Large intestine (tissue), 12 donors: ENCODE results near the gene ZNF841. TPM values are rescaled to one million over a fixed set of nuclear protein-coding genes. Genes with fewer than 3 reads are reported as not detected.

Source experiments
- DNase-seq, 2 donors: peaks; one replicate each; pipeline versions ENCODE4 v3.0.0 to v3.0.0-alpha.2; 2013
- H3K27ac ChIP-seq: one replicate; pipeline ENCODE4 v1.5.1; 2013; ENCODE audit warnings: low read length
- H3K27me3 ChIP-seq: 2 replicates; pipeline ENCODE4 v1.6.1; 2013; ENCODE audit warnings: low read length; ENCODE audit not compliant: control insufficient read depth, insufficient read depth
- H3K36me3 ChIP-seq: 2 replicates; pipeline ENCODE4 v1.6.1; 2013; ENCODE audit warnings: low read length; ENCODE audit not compliant: control insufficient read depth, insufficient read depth
- H3K4me1 ChIP-seq: one replicate; pipeline ENCODE4 v1.6.1; 2013; ENCODE audit warnings: low read length; ENCODE audit not compliant: control insufficient read depth, insufficient read depth
- H3K4me3 ChIP-seq: one replicate; pipeline ENCODE4 v1.5.1; 2013; ENCODE audit warnings: low read length
- H3K9me3 ChIP-seq: one replicate; pipeline ENCODE4 v1.6.1; 2013; ENCODE audit warnings: mild to moderate bottlenecking, low read depth, low read length, moderate library complexity; ENCODE audit not compliant: control insufficient read depth
- WGBS: methylation state at CpG from one replicate; pipeline ENCODE4 v1.1.5; 2013; ENCODE audit warnings: low lambda C conversion rate; ENCODE audit not compliant: insufficient coverage; 5-methylcytosine and 5-hydroxymethylcytosine counted together
- long read RNA-seq, 11 donors: transcript quantifications; one replicate each; lab custom pipeline, GENCODE V29; 2026
- polyA plus RNA-seq: library from polyadenylated mRNA; unstranded; fragments of 120-200 nt; gene quantifications from one replicate; pipeline ENCODE4 v1.2.1, GENCODE V29; 2013

The ZNF841 gene
- 24.0 TPM for polyA plus RNA-seq
- long read RNA-seq, donor 1, partial matches to known transcripts: 0 of 2 reads
- long read RNA-seq, donor 1, other reads (novel, unspliced or antisense): 0 of 2 reads
- long read RNA-seq, donor 2, partial matches to known transcripts: 0 of 3 reads
- long read RNA-seq, donor 2, other reads (novel, unspliced or antisense): 0 of 3 reads
- long read RNA-seq, donor 3, partial matches to known transcripts: 0 of 2 reads
- long read RNA-seq, donor 3, other reads (novel, unspliced or antisense): 0 of 2 reads
- long read RNA-seq, donor 4: 0 reads
- long read RNA-seq, donor 5: 0 reads
- long read RNA-seq, donor 6, partial matches to known transcripts: 0 of 1 reads
- long read RNA-seq, donor 6, other reads (novel, unspliced or antisense): 0 of 1 reads
- long read RNA-seq, donor 7, partial matches to known transcripts: 0 of 1 reads
- long read RNA-seq, donor 7, other reads (novel, unspliced or antisense): 0 of 1 reads
- long read RNA-seq, donor 8, partial matches to known transcripts: 0 of 1 reads
- long read RNA-seq, donor 8, other reads (novel, unspliced or antisense): 0 of 1 reads
- long read RNA-seq, donor 9, partial matches to known transcripts: 0 of 2 reads
- long read RNA-seq, donor 9, other reads (novel, unspliced or antisense): 0 of 2 reads
- long read RNA-seq, donor 10, partial matches to known transcripts: 0 of 5 reads
- long read RNA-seq, donor 10, other reads (novel, unspliced or antisense): 0 of 5 reads
- long read RNA-seq, donor 11: 0 reads

DNA sequence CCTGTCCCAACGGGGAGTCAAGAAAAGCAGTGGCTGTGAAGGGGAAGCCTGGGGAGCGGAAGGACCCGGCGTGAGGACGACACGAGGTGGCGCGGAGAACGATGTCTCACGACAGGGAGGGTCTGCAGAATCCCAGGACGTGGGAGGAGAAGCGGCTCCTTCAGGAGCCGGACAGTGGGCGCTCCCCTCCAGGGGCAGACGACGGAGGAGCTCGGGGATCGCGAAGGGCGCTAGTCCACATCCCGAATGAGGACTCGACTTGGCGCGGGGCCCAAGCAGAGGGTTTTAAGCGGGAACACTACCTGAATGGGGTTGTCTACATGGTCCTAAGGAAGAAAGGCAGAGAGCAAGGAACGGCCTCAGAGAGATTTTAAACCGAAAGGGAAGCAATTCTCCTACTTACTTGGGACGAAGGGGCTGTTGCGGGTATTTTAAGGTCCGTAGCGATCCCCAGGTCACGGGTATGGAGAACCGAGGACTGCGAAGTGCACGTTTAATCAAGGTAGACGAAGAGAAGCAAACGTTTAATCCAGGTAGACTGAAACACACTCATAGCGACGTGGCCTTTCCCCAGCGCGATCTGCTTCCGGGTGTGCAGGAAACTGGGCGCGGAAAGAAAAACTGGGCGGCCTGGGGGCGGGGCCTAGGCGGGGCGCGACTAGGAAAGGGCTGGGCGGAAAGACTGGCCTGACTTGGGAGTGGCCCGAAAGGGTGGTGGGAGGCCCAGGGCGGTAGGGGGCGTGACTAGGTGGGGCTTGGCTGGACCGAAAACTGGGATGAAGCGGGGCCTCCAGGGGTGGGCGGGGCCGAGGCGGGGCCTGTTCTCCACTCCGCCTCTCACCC, at the start of gene ZNF841:
ZNF841 (minus strand) TSS at position 594 of the 843 bp plus-strand sequence. CDS start 10,964 bp downstream, outside the sequence.
- no peaks in the 10 kb centered on the region for H3K27me3 ChIP-seq
- 0% methylated on average over 3 of the region's 59 CpGs for WGBS
- no peaks in the 10 kb centered on the region for H3K4me1 ChIP-seq
- H3K36me3 ChIP-seq: peaks cover 20% of the 10 kb centered on the region
- peak within 1 kb of the TSS; percentile 82 for H3K4me3 ChIP-seq
- H3K27ac ChIP-seq: peak within 1 kb of the TSS; percentile 73
- peaks cover 39% of the 10 kb centered on the region for H3K9me3 ChIP-seq
- peak; percentile 87 to 91 for DNase-seq

DNA sequence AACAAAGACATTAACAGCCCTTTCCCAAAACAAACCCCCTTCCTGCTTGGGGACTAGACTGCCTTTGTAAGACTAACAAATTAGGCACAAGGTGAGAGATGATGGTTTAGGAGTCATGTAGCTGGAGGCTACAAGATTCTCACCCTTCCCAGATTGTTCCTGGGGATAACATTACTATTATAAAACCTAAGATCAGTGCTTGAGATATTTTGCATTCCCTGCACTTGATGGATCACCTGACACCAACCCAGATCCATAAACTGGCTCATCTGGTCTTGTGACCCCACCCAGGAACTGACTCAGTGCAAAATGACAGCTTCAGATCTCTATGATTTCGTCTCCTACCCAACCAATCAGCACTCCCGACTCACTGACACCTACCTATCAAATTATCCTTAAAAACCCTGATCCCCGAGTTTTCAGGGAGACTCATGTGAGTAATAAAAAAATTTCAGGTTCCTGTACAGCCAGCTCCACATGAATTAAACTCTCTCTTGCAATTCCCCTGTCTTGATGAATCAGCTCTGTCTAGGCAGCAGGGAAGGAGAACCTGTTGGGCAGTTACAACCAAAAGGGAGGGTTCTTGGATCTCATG, 46.5 kb upstream of the ZNF841 start:
- peaks cover 6% of the 10 kb centered on the region for H3K4me1 ChIP-seq
- H3K27me3 ChIP-seq: no peaks in the 10 kb centered on the region
- H3K4me3 ChIP-seq: no peak overlapping the region
- no peaks in the 10 kb centered on the region for H3K36me3 ChIP-seq
- DNase-seq: no peak
- no peak overlapping the region for H3K27ac ChIP-seq
- no peaks in the 10 kb centered on the region for H3K9me3 ChIP-seq
- no CpG with 5 or more reads among the region's 3 CpGs for WGBS

DNA sequence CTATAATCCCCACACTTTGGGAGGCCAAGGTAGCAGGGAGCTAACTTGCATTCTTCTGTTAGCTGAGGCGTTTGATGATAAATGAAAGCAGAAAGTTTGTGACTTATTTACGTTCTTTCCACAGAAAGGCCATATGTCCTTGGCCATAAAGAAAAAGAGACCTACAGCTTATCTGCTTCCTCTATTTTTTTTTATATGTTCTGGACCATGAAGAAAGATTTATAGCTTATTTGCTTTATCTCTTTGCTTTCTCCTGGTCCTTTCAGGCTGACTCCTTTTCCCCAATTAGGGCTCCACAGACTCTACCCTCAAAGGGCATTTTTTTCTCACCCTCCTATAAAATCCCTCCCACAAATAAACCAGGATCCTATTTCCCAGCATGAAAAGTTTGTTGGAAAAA, 45.6 kb upstream of the ZNF841 start:
- no peak overlapping the region for H3K27ac ChIP-seq
- no peaks in the 10 kb centered on the region for H3K27me3 ChIP-seq
- H3K4me3 ChIP-seq: no peak overlapping the region
- DNase-seq: no peak
- H3K9me3 ChIP-seq: peaks cover 5% of the 10 kb centered on the region
- peaks cover 6% of the 10 kb centered on the region for H3K4me1 ChIP-seq
- no peaks in the 10 kb centered on the region for H3K36me3 ChIP-seq
- 50% methylated on average over 2 of the region's 2 CpGs for WGBS

DNA sequence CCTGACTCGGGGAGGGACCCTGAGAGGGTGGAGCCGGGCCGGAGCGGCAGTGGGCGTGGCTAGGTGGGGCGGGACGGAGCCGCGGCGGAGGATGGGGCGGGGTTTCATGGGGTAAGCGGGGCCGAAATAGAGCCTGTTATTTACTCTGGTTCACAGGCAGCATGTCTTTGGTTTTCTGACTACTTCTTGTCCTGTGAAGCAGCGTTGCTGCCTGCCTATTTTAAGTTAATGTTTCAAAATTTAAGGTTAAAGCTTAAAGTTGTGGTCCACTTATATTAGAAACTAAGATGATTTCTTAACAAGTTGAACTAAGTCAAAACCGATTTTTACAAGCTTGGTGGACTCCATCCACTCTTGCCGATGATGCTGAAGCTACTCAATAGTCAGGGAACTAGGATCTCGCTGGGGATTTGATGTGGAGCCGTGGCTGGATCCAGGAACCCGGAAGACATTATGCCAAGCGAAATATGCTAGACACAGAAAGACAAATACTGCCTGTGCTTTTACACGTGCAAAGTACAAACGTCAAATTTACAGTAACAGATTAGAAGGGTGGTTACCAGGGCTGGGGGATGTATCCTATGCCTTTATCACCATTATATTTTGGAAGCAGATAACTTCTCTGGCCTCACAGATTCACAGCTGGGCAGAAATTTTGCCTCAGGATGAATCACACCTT, 44.6 kb upstream of the ZNF841 start:
- peak overlapping the region; percentile 66 for H3K27ac ChIP-seq
- DNase-seq: peak in 1 of 2 donors; percentile 3
- peaks cover 16% of the 10 kb centered on the region for H3K9me3 ChIP-seq
- no CpG with 5 or more reads among the region's 22 CpGs for WGBS
- H3K4me1 ChIP-seq: peaks cover 6% of the 10 kb centered on the region
- H3K4me3 ChIP-seq: peak overlapping the region; percentile 30
- H3K36me3 ChIP-seq: no peaks in the 10 kb centered on the region
- H3K27me3 ChIP-seq: no peaks in the 10 kb centered on the region

DNA sequence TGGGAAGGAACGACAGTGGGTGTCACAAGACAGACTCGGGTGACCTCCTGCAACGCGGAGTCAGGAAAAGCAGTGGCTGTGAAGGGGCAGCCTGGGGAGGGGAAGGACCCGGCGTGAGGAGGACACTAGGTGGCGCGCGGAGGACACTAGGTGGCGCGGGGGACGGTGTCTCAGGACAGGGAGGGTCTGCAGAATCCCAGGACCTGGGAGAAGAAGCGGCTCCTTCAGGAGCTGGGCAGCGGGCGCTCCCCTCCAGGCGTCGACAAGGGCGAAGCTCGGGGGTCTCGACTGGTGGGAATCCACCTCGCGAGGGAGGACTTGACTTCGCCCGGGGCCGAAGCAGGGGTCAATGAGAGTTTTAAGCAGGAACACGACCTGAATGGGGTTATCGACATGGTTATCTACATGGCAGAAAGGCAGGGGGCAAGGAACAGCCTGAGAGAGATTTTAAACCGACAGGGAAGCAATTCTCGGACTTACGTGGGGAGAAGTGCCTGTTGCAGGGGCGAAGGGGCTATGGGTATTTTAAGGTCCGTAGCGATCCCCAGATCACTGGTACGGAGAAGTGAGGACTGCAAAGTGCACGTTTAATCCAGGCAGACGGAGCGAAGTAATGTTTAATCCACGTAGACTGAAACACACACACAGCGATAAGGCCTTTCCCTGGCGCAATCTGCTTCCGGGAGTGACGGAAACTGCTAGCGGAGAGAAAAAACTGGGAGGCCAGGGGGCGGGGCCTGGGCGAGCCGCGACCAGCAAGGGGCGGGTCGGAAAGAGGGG, 43.9 kb upstream of the ZNF841 start, which contains the start of gene ZNF616:
ZNF616 (minus strand) TSS at position 687 of the 780 bp plus-strand sequence. CDS start 9,426 bp downstream, outside the sequence.
- H3K27ac ChIP-seq: peak within 1 kb of the TSS; percentile 100
- H3K4me3 ChIP-seq: peak within 1 kb of the TSS; percentile 91
- H3K27me3 ChIP-seq: no peaks in the 10 kb centered on the region
- peak; percentile 96 to 97 for DNase-seq
- peaks cover 6% of the 10 kb centered on the region for H3K4me1 ChIP-seq
- H3K9me3 ChIP-seq: peaks cover 21% of the 10 kb centered on the region
- peaks cover 5% of the 10 kb centered on the region for H3K36me3 ChIP-seq
- no CpG with 5 or more reads among the region's 49 CpGs for WGBS

DNA sequence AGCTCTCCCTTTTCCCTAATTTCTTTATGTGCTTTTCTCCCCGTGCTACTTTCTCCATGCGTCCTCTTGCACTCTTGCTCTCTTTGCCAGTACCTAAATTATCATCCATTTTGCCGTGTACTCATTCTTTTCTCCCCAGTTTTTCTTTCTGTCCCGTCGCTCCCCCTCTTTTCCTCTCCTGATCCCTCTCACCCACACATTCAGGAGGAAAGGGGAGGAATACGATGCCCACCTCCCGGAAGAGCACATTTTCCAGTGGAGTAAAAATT, 43.4 kb upstream of the ZNF841 start:
- Histone ChIP-seq H3K4me1 (peaks cover 6% of the 10 kb centered on the region), H3K36me3 (peaks cover 5% of the 10 kb centered on the region), H3K9me3 (peaks cover 26% of the 10 kb centered on the region), H3K27me3 (no peaks in the 10 kb centered on the region), H3K27ac (peak overlapping the region; percentile 100), H3K4me3 (peak overlapping the region; percentile 91)
- WGBS: 0% methylated on average over 3 of the region's 7 CpGs
- no peak for DNase-seq

DNA sequence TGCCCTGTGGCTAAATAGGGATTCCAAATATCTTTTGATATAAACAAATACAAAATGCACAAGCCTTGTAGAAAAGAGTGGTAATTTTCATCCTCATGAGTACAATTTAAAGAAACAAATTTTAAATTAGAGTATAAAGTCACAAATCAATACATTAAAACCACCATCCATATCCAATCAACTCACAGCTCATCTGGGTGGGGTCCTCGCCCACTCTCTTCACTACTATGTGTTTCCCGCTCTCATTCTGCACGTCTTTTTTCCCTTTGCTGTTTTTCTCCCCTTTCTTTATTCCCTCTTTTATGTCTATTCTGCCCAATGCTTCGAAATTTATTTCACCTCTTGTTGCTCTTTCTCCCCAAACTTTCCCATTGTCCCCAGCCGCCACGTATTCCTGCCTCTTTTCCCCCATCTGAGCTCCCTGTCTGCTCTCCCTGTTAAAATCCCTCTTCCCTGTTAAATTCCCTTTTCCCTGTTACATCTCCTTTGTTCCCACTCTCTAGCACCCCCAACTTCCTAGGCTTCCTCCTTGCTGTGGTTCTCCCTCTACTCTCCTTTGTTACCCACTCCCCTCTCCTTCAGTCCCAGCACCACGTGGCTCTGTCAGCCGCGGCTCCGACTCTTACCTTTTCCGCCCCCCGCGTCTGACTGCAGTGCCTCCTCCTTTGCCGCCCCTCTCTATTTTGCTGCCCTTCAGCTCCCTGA, 42.9 kb upstream of the ZNF841 start:
- Histone ChIP-seq H3K27me3 (no peaks in the 10 kb centered on the region), H3K4me1 (peaks cover 6% of the 10 kb centered on the region), H3K9me3 (peaks cover 30% of the 10 kb centered on the region), H3K4me3 (peak overlapping the region; percentile 91), H3K36me3 (peaks cover 5% of the 10 kb centered on the region), H3K27ac (peak overlapping the region; percentile 100)
- WGBS: 14% methylated on average over 4 of the region's 14 CpGs
- peak in 1 of 2 donors; percentile 12 for DNase-seq

DNA sequence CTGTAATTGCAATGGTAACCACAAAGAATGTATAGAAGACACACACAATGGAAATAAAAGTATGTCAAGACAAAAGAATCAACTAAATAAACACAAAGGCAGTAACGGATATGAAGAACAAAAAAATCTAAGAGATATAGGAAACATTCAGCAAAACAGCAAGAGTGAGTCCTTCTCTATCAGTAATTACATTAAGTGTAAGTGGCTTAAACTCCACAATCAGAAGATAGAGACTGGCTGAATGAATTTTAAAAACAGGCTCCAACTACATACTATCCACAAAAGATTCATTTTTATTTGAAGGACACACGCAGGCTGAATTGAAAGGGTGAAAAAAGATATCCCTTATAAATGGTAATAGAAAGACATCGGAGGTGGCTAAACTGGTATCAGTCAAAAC, 24.7 kb upstream of the ZNF841 start:
- H3K4me3 ChIP-seq: no peak overlapping the region
- H3K27ac ChIP-seq: no peak overlapping the region
- H3K27me3 ChIP-seq: no peaks in the 10 kb centered on the region
- no peak for DNase-seq
- 96% methylated on average over 3 of the region's 3 CpGs for WGBS
- H3K9me3 ChIP-seq: peaks cover 61% of the 10 kb centered on the region
- H3K36me3 ChIP-seq: peaks cover 67% of the 10 kb centered on the region
- H3K4me1 ChIP-seq: no peaks in the 10 kb centered on the region
